CD4-positive, CD25-positive, alpha-beta regulatory T cell (primary cell): ENCODE data around the gene GPR15LG. TPM values are rescaled to one million over a fixed set of nuclear protein-coding genes. Genes with fewer than 3 reads are reported as not detected.
"Not testable (repeated sequence)": the region's sequence is repeated elsewhere in the genome, so short reads cannot be mapped to it uniquely, and the experiment has no call there.

Source experiments
- ATAC-seq, 2 donors: fragments of 150-1000 bp; cut with Tn5 transposase; one replicate each; pipeline ENCODE4 v1.10.0; 2021; ENCODE audit warnings: low read depth in 2 of 2, moderate number of reproducible peaks in 2 of 2, moderate library complexity in 1 of 2
- DNase-seq, 3 donors: peaks; one replicate each; pipeline versions ENCODE4 v3.0.0 to v3.0.0-alpha.2; 2012 to 2022; ENCODE audit warnings: mixed read lengths in 1 of 3
- H3K27ac ChIP-seq: one replicate; pipeline ENCODE4 v1.7.0; 2013; ENCODE audit warnings: mild to moderate bottlenecking, low read length; ENCODE audit not compliant: insufficient read depth, poor library complexity, severe bottlenecking
- H3K27me3 ChIP-seq: one replicate; pipeline ENCODE4 v1.7.0; 2013; ENCODE audit warnings: low read length; ENCODE audit not compliant: control insufficient read depth, insufficient read depth
- H3K36me3 ChIP-seq: one replicate; pipeline ENCODE4 v1.7.0; 2013; ENCODE audit warnings: mild to moderate bottlenecking, low read length, moderate library complexity; ENCODE audit not compliant: control insufficient read depth, insufficient read depth
- H3K4me1 ChIP-seq: 2 replicates; pipeline ENCODE4 v1.7.0; 2013; ENCODE audit warnings: mild to moderate bottlenecking, low read length; ENCODE audit not compliant: insufficient read depth, control insufficient read depth, poor library complexity, severe bottlenecking
- H3K4me3 ChIP-seq: one replicate; pipeline ENCODE4 v1.7.0; 2013; ENCODE audit warnings: low read depth, mild to moderate bottlenecking, low read length, moderate library complexity
- H3K9me3 ChIP-seq, 2 experiments: 1 replicate in 1 of 2; 2 replicates in 1 of 2; pipeline ENCODE4 v1.7.0; 2013; ENCODE audit warnings: low read length in 2 of 2, mild to moderate bottlenecking in 1 of 2, moderate library complexity in 1 of 2; ENCODE audit not compliant: control insufficient read depth in 2 of 2
- H3K27ac Mint-ChIP-seq, 3 donors: one replicate each; pipeline ENCODE4 v1.8.0; 2020 to 2022; ENCODE audit warnings: mild to moderate bottlenecking in 3 of 3, mixed read lengths in 3 of 3, moderate library complexity in 2 of 3
- H3K27me3 Mint-ChIP-seq: one replicate; pipeline ENCODE4 v1.8.0; 2022; ENCODE audit warnings: mild to moderate bottlenecking, mixed read lengths
- H3K36me3 Mint-ChIP-seq: one replicate; pipeline ENCODE4 v1.8.0; 2020; ENCODE audit warnings: mixed read lengths
- H3K4me1 Mint-ChIP-seq, 4 donors: one replicate each; pipeline ENCODE4 v1.8.0; 2020 to 2022; ENCODE audit warnings: mixed read lengths in 4 of 4, mild to moderate bottlenecking in 1 of 4
- H3K4me3 Mint-ChIP-seq, 4 donors: one replicate each; pipeline ENCODE4 v1.8.0; 2020 to 2022; ENCODE audit warnings: mild to moderate bottlenecking in 4 of 4, mixed read lengths in 4 of 4, moderate library complexity in 3 of 4
- H3K9me3 Mint-ChIP-seq, 7 donors: one replicate each; pipeline ENCODE4 v1.8.0; 2020 to 2022; ENCODE audit warnings: mixed read lengths in 7 of 7, mild to moderate bottlenecking in 3 of 7, moderate library complexity in 2 of 7
- polyA plus RNA-seq, 4 donors: library from polyadenylated mRNA; unstranded; fragments of 300-500 nt; fragmentation: Illumina TruSeq; gene quantifications; one replicate each; pipeline ENCODE4 v1.2.3, GENCODE V29; 2021
- total RNA-seq: library from RNA; stranded (reverse); gene quantifications from one replicate; pipeline ENCODE4 v1.2.3, GENCODE V29; 2022

Gene GPR15LG
- total and polyA plus RNA-seq, 5 donors from 2014 or later = not detected

DNA sequence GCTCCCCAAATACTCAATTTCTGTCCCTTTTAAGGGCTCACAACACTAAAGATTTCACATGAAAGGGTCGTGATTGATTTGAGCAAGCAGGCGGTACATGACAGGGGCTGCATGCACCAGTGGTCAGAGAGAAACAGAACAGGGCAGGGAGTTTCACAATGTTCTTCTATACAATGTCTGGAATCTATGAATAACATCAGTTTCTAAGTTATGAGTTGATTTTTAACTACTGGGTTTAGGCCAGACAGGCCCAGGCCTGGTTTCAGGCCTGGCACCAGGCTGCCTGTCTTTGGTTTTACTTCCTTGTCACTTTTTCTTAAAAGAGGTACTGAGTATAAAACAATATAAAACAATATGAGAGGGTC, 6.3 kb upstream of the GPR15LG start:
- H3K9me3 Mint-ChIP-seq, H3K36me3 ChIP-seq, H3K27me3 ChIP-seq, H3K4me3 ChIP-seq, H3K4me1 ChIP-seq, H3K36me3 Mint-ChIP-seq, H3K27ac Mint-ChIP-seq, H3K9me3 ChIP-seq, ATAC-seq, H3K27ac ChIP-seq, H3K4me1 Mint-ChIP-seq, H3K4me3 Mint-ChIP-seq, DNase-seq: not testable (repeated sequence)
- H3K27me3 Mint-ChIP-seq = peaks cover 11% of the 10 kb centered on the region

DNA sequence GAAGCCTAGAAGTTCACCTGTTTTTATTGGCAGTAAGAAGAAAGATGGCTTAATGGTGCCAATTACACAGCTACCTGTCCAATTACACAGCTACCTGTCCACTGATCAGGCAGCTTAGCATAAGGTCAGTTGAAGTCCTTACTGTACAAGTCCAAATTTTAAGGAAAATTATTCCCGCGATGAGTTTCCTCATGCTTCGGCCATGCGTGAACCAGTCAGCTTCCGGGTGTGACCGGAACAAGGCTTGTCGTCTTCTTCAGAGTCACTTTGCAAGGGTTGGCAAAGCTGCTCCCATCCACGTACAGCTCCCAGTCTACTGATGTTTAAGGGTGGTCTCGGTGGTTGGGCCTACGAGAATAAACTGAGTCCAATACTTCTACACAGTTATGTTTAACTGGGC, 5.2 kb upstream of the GPR15LG start:
- not testable (repeated sequence) for H3K4me3 ChIP-seq, H3K27me3 ChIP-seq, H3K4me3 Mint-ChIP-seq, H3K9me3 ChIP-seq, H3K9me3 Mint-ChIP-seq, H3K36me3 Mint-ChIP-seq, H3K27me3 Mint-ChIP-seq, H3K27ac Mint-ChIP-seq, H3K4me1 ChIP-seq, H3K4me1 Mint-ChIP-seq, DNase-seq, H3K27ac ChIP-seq, ATAC-seq, H3K36me3 ChIP-seq

DNA sequence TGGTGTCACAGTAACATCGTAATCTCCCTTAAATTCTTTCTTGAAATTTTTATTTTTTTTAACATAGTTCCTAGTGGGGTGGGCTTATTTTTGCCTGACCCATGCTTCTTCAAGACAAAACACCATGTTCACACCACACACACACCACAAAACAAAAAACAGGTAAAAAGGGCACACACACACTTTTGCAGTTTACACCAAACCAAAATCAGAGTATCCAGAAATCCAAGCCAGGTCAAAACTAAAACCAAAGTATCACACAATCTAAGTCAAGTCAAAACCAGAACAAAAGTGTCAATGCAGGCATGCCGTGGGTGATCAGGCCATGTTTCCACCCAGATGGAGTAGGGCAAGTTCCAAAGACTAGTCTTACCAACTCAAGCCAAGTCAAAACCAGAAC, 2.4 kb upstream of the GPR15LG start:
- not testable (repeated sequence) for ATAC-seq, H3K27me3 ChIP-seq, H3K9me3 Mint-ChIP-seq, H3K27ac ChIP-seq, H3K27me3 Mint-ChIP-seq, H3K4me1 ChIP-seq, H3K36me3 Mint-ChIP-seq, H3K4me3 Mint-ChIP-seq, DNase-seq, H3K27ac Mint-ChIP-seq, H3K9me3 ChIP-seq, H3K4me1 Mint-ChIP-seq, H3K36me3 ChIP-seq, H3K4me3 ChIP-seq

DNA sequence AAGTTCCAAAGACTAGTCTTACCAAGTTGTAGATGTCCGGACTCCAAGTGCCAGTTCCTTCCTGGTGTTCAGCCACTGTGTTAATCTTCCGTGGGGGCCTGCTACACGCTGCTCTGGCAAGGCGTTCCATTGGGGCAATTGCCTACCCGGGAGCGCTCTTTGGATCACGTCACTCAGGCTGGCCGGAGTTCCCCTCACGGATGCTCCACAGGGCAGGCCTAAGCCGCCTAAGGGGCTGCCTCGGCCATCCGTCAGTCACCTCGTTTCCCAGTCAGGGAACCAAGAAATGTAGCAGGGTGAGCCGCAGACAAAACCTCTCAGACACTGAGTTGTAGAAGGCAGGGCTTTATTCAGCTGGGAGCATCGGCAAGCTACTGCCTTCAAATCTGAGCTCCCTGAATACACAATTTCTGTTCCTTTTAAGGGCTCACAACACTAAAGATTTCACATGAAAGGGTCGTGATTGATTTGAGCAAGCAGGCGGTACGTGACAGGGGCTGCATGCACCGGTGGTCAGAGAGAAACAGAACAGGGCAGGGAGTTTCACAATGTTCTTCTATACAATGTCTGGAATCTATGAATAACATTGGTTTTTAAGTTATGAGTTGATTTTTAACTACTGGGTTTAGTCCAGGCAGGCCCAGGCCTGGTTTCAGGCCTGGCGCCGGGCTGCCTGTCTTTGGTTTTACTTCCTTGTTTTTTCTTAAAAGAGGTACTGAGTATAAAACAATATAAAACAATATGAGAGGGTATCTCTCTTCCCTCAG, 1.7 kb upstream of the GPR15LG start:
- H3K27ac Mint-ChIP-seq, H3K9me3 ChIP-seq, DNase-seq, H3K4me1 ChIP-seq, ATAC-seq, H3K27me3 Mint-ChIP-seq, H3K27me3 ChIP-seq, H3K9me3 Mint-ChIP-seq, H3K36me3 ChIP-seq, H3K4me3 ChIP-seq, H3K4me3 Mint-ChIP-seq, H3K36me3 Mint-ChIP-seq, H3K27ac ChIP-seq: not testable (repeated sequence)
- H3K4me1 Mint-ChIP-seq = peaks cover 0 to 12% (median 3%) of the 10 kb centered on the region in 4 donors

DNA sequence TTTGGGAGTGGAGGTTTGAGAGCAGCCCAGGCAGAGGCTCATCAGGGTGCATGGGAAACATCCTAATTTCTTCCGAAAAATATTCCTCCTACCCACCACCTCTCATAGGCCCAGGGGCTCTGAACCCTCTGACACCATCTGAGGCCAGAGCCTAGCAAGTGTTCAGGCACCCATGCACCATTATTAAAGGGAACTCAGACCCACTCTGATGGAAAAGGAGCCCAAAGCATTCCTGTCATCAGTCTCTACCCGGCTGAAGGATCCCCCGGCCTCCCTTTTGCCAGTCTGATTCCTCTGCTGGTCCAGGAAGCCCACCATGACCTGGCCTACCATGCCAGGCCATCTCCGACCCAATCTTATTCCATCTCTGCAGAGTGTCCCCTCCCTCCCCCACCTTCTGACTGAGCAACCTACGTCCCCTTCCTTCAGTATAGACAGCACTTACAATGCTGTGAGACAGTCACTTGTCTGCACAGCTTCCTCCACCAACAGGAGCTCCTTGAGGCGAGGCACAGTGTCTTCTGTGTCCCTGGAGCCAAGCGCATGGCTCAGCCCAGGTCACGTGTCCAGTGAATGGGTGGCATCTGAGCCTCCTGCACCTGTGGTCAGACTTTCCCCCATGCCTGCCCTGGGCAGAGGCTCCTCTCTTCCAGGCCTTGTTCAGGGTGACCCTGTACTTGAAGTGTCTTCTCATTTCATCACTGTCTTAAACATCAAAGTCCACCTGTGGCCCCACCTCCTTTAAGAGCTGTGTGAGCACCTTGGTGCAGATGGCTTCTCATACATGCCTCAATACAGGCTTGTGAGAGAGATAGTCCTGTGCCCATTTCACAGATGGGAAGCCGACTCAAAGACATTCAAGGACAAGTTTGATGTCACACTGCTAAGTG, 889 bp upstream of the GPR15LG start:
- H3K27ac ChIP-seq = no peak overlapping the region
- Mint-ChIP-seq H3K4me1 (peaks cover 0 to 13% (median 4%) of the 10 kb centered on the region in 4 donors), H3K4me3 (no peak overlapping the region)

DNA sequence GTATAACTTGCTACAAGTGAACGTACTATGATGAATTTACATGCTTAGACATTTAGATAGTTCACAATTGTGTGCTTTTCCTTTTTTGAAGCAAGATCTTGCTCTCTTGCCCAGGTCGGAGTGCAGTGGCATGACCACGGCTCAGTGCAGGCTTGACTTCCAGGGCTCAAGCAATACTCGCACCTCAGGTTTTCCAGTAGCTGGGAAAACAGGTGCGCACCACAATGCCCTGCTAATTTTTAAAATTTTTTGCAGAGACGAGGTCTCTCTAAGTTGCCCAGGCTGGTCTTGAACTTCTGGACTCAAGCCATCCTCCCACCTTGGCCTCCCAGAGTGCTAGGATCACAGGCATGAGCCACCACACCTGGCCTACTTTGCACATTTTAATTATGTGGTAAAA, 1.8 kb downstream of the GPR15LG start:
- Mint-ChIP-seq H3K36me3 (no peaks in the 10 kb centered on the region), H3K9me3 (peaks cover 0 to 2% (median 0%) of the 10 kb centered on the region in 7 donors), H3K27me3 (no peaks in the 10 kb centered on the region), H3K27ac (peak overlapping the region in 1 of 3 donors; percentile 15), H3K4me1 (peaks cover 0 to 13% (median 4%) of the 10 kb centered on the region in 4 donors), H3K4me3 (no peak overlapping the region)
- no peak overlapping the region for H3K4me3 ChIP-seq
- peaks cover 18% of the 10 kb centered on the region for H3K4me1 ChIP-seq
- H3K27ac ChIP-seq = no peak overlapping the region
- DNase-seq = no peak
- H3K36me3 ChIP-seq = no peaks in the 10 kb centered on the region
- no peaks in the 10 kb centered on the region for H3K27me3 ChIP-seq
- no peaks in the 10 kb centered on the region for H3K9me3 ChIP-seq
- no peak for ATAC-seq

More for the DNA sequence above, 889 bp upstream of the GPR15LG start:
- H3K9me3 Mint-ChIP-seq = peaks cover 0 to 2% (median 0%) of the 10 kb centered on the region in 7 donors
- H3K27ac Mint-ChIP-seq = no peak overlapping the region
- Histone ChIP-seq H3K27me3 (no peaks in the 10 kb centered on the region), H3K4me3 (no peak overlapping the region), H3K9me3 (no peaks in the 10 kb centered on the region), H3K36me3 (no peaks in the 10 kb centered on the region), H3K4me1 (peaks cover 14% of the 10 kb centered on the region)
- DNase-seq = no peak
- no peak for ATAC-seq
- H3K27me3 Mint-ChIP-seq = no peaks in the 10 kb centered on the region
- H3K36me3 Mint-ChIP-seq = no peaks in the 10 kb centered on the region

DNA sequence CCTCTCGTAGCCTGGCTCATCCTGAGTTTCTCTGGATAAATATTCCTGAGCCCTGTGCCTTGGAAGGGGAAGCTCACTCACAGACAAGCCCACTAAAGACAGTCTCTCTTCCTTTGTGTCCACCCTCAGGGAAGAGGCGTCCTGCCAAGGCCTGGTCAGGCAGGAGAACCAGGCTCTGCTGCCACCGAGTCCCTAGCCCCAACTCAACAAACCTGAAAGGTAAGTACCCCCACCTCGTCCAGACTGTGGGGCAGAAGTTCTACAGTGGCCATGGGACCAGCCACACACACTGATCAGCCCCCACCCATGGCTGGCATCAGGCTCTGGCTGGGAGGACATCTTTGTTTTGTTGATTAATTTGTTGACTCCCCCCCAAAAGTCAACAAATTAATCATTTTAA, 2.8 kb downstream of the GPR15LG start:
- Histone ChIP-seq H3K27ac (no peak overlapping the region), H3K4me1 (peaks cover 18% of the 10 kb centered on the region), H3K9me3 (no peaks in the 10 kb centered on the region), H3K4me3 (no peak overlapping the region), H3K27me3 (no peaks in the 10 kb centered on the region), H3K36me3 (no peaks in the 10 kb centered on the region)
- DNase-seq (no peak), ATAC-seq (no peak)
- peaks cover 0 to 2% (median 0%) of the 10 kb centered on the region in 7 donors for H3K9me3 Mint-ChIP-seq
- H3K4me3 Mint-ChIP-seq = peak overlapping the region in 1 of 4 donors; percentile 65
- no peaks in the 10 kb centered on the region for H3K27me3 Mint-ChIP-seq
- H3K36me3 Mint-ChIP-seq = no peaks in the 10 kb centered on the region
- H3K27ac Mint-ChIP-seq = peak overlapping the region in 2 of 3 donors; percentile 69 to 72
- peaks cover 0 to 13% (median 4%) of the 10 kb centered on the region in 4 donors for H3K4me1 Mint-ChIP-seq
